ENCODE results near the gene CSNK1D. TPM values are rescaled to one million over a fixed set of nuclear protein-coding genes. Genes with fewer than 3 reads are reported as not detected.
A peak's percentile ranks its signal among the peaks of the same experiment; 100 is the strongest.

Gene CSNK1D
- total RNA-seq, 1 experiment from 2014 or later: 137 TPM

- no CpG with 5 or more reads among the region's 32 CpGs for WGBS (ENCODE audit: extremely low coverage, insufficient read length, low lambda C conversion rate)
- no peak overlapping the region for H2BK120ac ChIP-seq (ENCODE audit: low read depth, low read length, poor library complexity, severe bottlenecking)
- H3K18ac ChIP-seq (ENCODE audit: insufficient read length, low read depth, low read length): no peak overlapping the region
- H3K4ac ChIP-seq (ENCODE audit: low read depth, low read length): no peak overlapping the region
- no peak overlapping the region for H2AFZ ChIP-seq (ENCODE audit: low read length)
- H4K20me1 ChIP-seq (ENCODE audit: control insufficient read depth, insufficient read depth, insufficient read length): no peaks in the 10 kb centered on the region
- no peaks in the 10 kb centered on the region for H3K79me1 ChIP-seq (ENCODE audit: insufficient read depth, low read depth, low read length, poor library complexity, severe bottlenecking)
- H4K91ac ChIP-seq (ENCODE audit: insufficient read length, low read depth, low read length): no peak overlapping the region
- no peak overlapping the region for H3T11ph ChIP-seq (ENCODE audit: low read length)
- H3K9ac ChIP-seq (ENCODE audit: extremely low read depth, insufficient read length, low read length): no peak overlapping the region
- H3K23me2 ChIP-seq (ENCODE audit: insufficient read length, low read depth, low read length, poor library complexity, severe bottlenecking): peaks cover 1% of the 10 kb centered on the region
- H4K5ac ChIP-seq (ENCODE audit: insufficient read length, low read depth, low read length): no peak overlapping the region
- H2BK15ac ChIP-seq (ENCODE audit: low read depth, low read length): no peak overlapping the region
- H2AK5ac ChIP-seq (ENCODE audit: insufficient read length, low read length): no peak overlapping the region
- TF ChIP-seq, protein P1, sequence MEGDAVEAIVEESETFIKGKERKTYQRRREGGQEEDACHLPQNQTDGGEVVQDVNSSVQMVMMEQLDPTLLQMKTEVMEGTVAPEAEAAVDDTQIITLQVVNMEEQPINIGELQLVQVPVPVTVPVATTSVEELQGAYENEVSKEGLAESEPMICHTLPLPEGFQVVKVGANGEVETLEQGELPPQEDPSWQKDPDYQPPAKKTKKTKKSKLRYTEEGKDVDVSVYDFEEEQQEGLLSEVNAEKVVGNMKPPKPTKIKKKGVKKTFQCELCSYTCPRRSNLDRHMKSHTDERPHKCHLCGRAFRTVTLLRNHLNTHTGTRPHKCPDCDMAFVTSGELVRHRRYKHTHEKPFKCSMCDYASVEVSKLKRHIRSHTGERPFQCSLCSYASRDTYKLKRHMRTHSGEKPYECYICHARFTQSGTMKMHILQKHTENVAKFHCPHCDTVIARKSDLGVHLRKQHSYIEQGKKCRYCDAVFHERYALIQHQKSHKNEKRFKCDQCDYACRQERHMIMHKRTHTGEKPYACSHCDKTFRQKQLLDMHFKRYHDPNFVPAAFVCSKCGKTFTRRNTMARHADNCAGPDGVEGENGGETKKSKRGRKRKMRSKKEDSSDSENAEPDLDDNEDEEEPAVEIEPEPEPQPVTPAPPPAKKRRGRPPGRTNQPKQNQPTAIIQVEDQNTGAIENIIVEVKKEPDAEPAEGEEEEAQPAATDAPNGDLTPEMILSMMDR (conservative IDR thresholded peaks at IDR 0.05): no peak
- no peak overlapping the region for H3K23ac ChIP-seq (ENCODE audit: insufficient read length, low read depth, low read length)
- no peak overlapping the region for H2BK5ac ChIP-seq (ENCODE audit: insufficient read length, low read length)
- H3K9me3 Mint-ChIP-seq: no peaks in the 10 kb centered on the region; a peak in 1 of 5 replicates
- no peak overlapping the region for H3K27ac Mint-ChIP-seq
- no peaks in the 10 kb centered on the region for H3K9me3 ChIP-seq (ENCODE audit: control insufficient read depth, low read depth, low read length)
- H2BK20ac ChIP-seq (ENCODE audit: low read depth, low read length, poor library complexity, severe bottlenecking): no peak overlapping the region
- no peak overlapping the region for H3K14ac ChIP-seq (ENCODE audit: insufficient read depth, low read length)
- H2BK12ac ChIP-seq (ENCODE audit: insufficient read length, low read depth, low read length): no peak overlapping the region
- no peaks in the 10 kb centered on the region; a peak in 1 of 7 replicates for H3K36me3 Mint-ChIP-seq (ENCODE audit: insufficient read depth in 1 of 3, low read depth in 3 of 3)
- H3K56ac ChIP-seq (ENCODE audit: insufficient read length, low read depth, low read length): no peak overlapping the region
- H3K4me1 Mint-ChIP-seq: peaks cover 1 to 2% of the 10 kb centered on the region in 2 experiments
- no peak overlapping the region for H3K4me2 ChIP-seq (ENCODE audit: insufficient read depth, insufficient read length, low read length)
- H3K79me2 ChIP-seq (ENCODE audit: insufficient read depth, low read length): no peaks in the 10 kb centered on the region
- no peaks in the 10 kb centered on the region for H3K4me1 ChIP-seq (ENCODE audit: insufficient read depth, low read length)
- peaks cover 46% of the 10 kb centered on the region for H3K27me3 Mint-ChIP-seq (ENCODE audit: low read depth)
- H3K27ac ChIP-seq (ENCODE audit: insufficient read length, low read depth, low read length): no peak overlapping the region
- H3K4me3 Mint-ChIP-seq: no peak overlapping the region
- H4K8ac ChIP-seq (replicated peaks; ENCODE audit: insufficient read length, low read depth, low read length): no peak overlapping the region
- peaks cover 1% of the 10 kb centered on the region for H3K27me3 ChIP-seq (ENCODE audit: insufficient read depth, low read length)
- DNase-seq: peak; percentile 29
Measured at GRCh38 chr17:82218349-82219075, 55.0 kb downstream of the CSNK1D start.

All from H9 (cell line).